Measurements from ENCODE around the gene GAP43.

GAP43 gene

DNA sequence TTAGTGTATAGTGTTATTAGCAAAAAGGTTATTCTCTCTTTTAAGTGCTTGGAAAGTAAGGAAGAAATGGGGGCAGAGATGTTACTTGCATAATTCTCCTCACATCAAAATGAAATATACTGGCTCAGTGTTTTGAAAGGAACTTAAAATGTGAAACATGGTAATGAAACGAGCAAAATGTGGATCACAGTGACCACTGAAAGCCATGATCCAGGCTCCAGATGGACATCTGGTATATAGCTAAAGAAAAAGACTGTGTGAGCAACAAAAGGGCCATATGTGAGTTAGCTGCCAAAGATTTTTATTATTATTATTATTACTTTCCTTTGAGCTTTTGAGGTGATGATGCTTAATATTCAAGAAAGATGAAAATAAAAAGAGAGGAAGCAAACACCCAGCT, 89.6 kb downstream of the GAP43 start:
- no peaks in the 10 kb centered on the region for H3K36me3 ChIP-seq (ENCODE audit: control insufficient read depth, insufficient read depth, low read length)
- H3K18ac ChIP-seq (ENCODE audit: low read length): no peak overlapping the region
- H3K23ac ChIP-seq (ENCODE audit: low read length): no peak overlapping the region
- H3K27me3 ChIP-seq (ENCODE audit: insufficient read depth, low read length, poor library complexity): no peaks in the 10 kb centered on the region
- H3K9ac ChIP-seq (ENCODE audit: low read length): no peak overlapping the region
- no peaks in the 10 kb centered on the region for H3K79me1 ChIP-seq (ENCODE audit: low read length)
- H2BK15ac ChIP-seq (replicated peaks; ENCODE audit: low read depth): no peak overlapping the region
- H4K8ac ChIP-seq (ENCODE audit: low read depth, low read length): no peak overlapping the region
- no peak overlapping the region for H2BK120ac ChIP-seq (ENCODE audit: low read depth, low read length)
- H3K4me3 ChIP-seq (ENCODE audit: low read length): no peak overlapping the region
- no peak overlapping the region for H3K27ac ChIP-seq (ENCODE audit: low read depth, low read length)
- no CpG with 5 or more reads among the region's 1 CpG for WGBS (ENCODE audit: extremely low coverage, insufficient coverage, low lambda C conversion rate)
- no peak overlapping the region for H3K56ac ChIP-seq (ENCODE audit: low read length)
- H4K5ac ChIP-seq (ENCODE audit: low read length): no peak overlapping the region
- H3K4me2 ChIP-seq (ENCODE audit: low read length): no peak overlapping the region
- H3K79me2 ChIP-seq (ENCODE audit: control insufficient read depth, insufficient read depth, low read length): no peaks in the 10 kb centered on the region
- no peak overlapping the region for H2AK5ac ChIP-seq (ENCODE audit: low read length)
- DNase-seq: no peak
- no peak overlapping the region for H2BK5ac ChIP-seq (ENCODE audit: low read length)
- no peak overlapping the region for H3K4ac ChIP-seq (ENCODE audit: low read depth, low read length)
- H3K4me1 ChIP-seq (ENCODE audit: control insufficient read depth, low read depth, low read length): no peaks in the 10 kb centered on the region

DNA sequence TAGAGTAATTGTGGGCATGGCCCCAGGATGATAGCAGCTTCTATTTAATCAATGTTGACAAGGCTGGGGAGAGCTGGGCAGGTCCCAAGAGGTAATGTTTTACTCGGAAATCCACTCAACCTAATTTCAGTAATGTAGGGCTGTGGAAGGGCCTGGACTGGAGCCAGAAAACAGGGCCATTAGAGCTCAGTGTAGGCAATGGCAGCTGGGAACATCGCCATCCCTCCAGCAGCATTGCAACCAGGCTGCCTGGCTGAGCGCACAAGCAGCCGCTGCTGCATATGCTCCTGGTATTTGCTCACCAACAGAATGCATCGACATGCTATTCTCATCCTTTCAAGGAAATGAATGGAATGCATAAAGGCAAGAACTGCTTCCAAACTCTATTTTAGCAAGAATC, 90.0 kb downstream of the GAP43 start:
- no peak overlapping the region for H3K23ac ChIP-seq (ENCODE audit: low read length)
- no peaks in the 10 kb centered on the region for H3K79me2 ChIP-seq (ENCODE audit: control insufficient read depth, insufficient read depth, low read length)
- H2AK5ac ChIP-seq (ENCODE audit: low read length): no peak overlapping the region
- no peak overlapping the region for H3K9ac ChIP-seq (ENCODE audit: low read length)
- H2BK15ac ChIP-seq (replicated peaks; ENCODE audit: low read depth): no peak overlapping the region
- no peak overlapping the region for H3K56ac ChIP-seq (ENCODE audit: low read length)
- H3K18ac ChIP-seq (ENCODE audit: low read length): no peak overlapping the region
- H3K27ac ChIP-seq (ENCODE audit: low read depth, low read length): no peak overlapping the region
- H2BK120ac ChIP-seq (ENCODE audit: low read depth, low read length): no peak overlapping the region
- H4K8ac ChIP-seq (ENCODE audit: low read depth, low read length): no peak overlapping the region
- no peak for DNase-seq
- H3K4me2 ChIP-seq (ENCODE audit: low read length): no peak overlapping the region
- H3K4me1 ChIP-seq (ENCODE audit: control insufficient read depth, low read depth, low read length): no peaks in the 10 kb centered on the region
- no peak overlapping the region for H3K4ac ChIP-seq (ENCODE audit: low read depth, low read length)
- no peak overlapping the region for H2BK5ac ChIP-seq (ENCODE audit: low read length)
- H3K36me3 ChIP-seq (ENCODE audit: control insufficient read depth, insufficient read depth, low read length): no peaks in the 10 kb centered on the region
- H3K4me3 ChIP-seq (ENCODE audit: low read length): no peak overlapping the region
- H4K5ac ChIP-seq (ENCODE audit: low read length): no peak overlapping the region
- H3K79me1 ChIP-seq (ENCODE audit: low read length): no peaks in the 10 kb centered on the region
- WGBS (ENCODE audit: extremely low coverage, insufficient coverage, low lambda C conversion rate): no CpG with 5 or more reads among the region's 5 CpGs
- H3K27me3 ChIP-seq (ENCODE audit: insufficient read depth, low read length, poor library complexity): no peaks in the 10 kb centered on the region

DNA sequence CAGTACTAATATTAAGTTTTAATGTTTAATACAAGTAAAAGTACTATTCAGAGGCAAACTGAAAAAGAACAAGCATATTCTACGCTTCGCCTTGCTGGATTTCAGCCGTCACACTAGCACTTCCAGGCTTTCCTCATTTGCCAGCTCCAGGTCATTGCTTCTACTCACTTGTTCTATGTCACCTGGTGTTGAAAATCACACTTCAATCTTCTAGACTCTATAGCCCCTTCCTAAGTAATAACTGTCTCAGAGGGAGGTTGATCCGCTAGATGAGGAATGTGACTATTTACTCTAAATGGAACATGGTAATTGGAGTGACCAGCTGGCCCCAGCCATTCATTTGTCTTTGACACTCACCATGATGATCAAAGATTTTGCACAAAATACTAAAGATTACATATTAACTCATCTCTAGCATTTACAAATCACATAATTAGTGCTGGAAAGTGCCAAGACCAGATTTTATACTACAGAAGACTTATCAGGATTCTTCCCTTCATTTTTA, 92.0 kb downstream of the GAP43 start:
- no peak overlapping the region for H2BK15ac ChIP-seq (replicated peaks; ENCODE audit: low read depth)
- H3K4me2 ChIP-seq (ENCODE audit: low read length): no peak overlapping the region
- no peaks in the 10 kb centered on the region for H3K27me3 ChIP-seq (ENCODE audit: insufficient read depth, low read length, poor library complexity)
- no peak overlapping the region for H3K4me3 ChIP-seq (ENCODE audit: low read length)
- H3K23ac ChIP-seq (ENCODE audit: low read length): no peak overlapping the region
- H3K36me3 ChIP-seq (ENCODE audit: control insufficient read depth, insufficient read depth, low read length): no peaks in the 10 kb centered on the region
- H3K9ac ChIP-seq (ENCODE audit: low read length): no peak overlapping the region
- H2AK5ac ChIP-seq (ENCODE audit: low read length): no peak overlapping the region
- H2BK5ac ChIP-seq (ENCODE audit: low read length): no peak overlapping the region
- H3K79me2 ChIP-seq (ENCODE audit: control insufficient read depth, insufficient read depth, low read length): no peaks in the 10 kb centered on the region
- no peak overlapping the region for H4K5ac ChIP-seq (ENCODE audit: low read length)
- no CpG with 5 or more reads among the region's 4 CpGs for WGBS (ENCODE audit: extremely low coverage, insufficient coverage, low lambda C conversion rate)
- DNase-seq: no peak
- H3K4me1 ChIP-seq (ENCODE audit: control insufficient read depth, low read depth, low read length): no peaks in the 10 kb centered on the region
- H4K8ac ChIP-seq (ENCODE audit: low read depth, low read length): no peak overlapping the region
- H3K56ac ChIP-seq (ENCODE audit: low read length): no peak overlapping the region
- H3K79me1 ChIP-seq (ENCODE audit: low read length): no peaks in the 10 kb centered on the region
- H3K4ac ChIP-seq (ENCODE audit: low read depth, low read length): no peak overlapping the region
- no peak overlapping the region for H3K27ac ChIP-seq (ENCODE audit: low read depth, low read length)
- no peak overlapping the region for H2BK120ac ChIP-seq (ENCODE audit: low read depth, low read length)
- H3K18ac ChIP-seq (ENCODE audit: low read length): no peak overlapping the region

DNA sequence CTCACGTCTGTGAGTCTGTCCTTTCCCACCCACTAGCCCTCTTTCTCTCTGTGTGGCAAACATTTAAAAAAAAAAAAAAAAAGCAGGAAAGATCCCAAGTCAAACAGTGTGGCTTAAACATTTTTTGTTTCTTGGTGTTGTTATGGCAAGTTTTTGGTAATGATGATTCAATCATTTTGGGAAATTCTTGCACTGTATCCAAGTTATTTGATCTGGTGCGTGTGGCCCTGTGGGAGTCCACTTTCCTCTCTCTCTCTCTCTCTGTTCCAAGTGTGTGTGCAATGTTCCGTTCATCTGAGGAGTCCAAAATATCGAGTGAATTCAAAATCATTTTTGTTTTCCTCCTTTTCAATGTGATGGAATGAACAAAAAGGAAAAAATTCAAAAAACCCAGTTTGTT, 97.7 kb downstream of the GAP43 start:
- no peak overlapping the region for H2BK120ac ChIP-seq (ENCODE audit: low read depth, low read length)
- no peak overlapping the region for H4K5ac ChIP-seq (ENCODE audit: low read length)
- no peaks in the 10 kb centered on the region for H3K36me3 ChIP-seq (ENCODE audit: control insufficient read depth, insufficient read depth, low read length)
- no peak overlapping the region for H3K27ac ChIP-seq (ENCODE audit: low read depth, low read length)
- no CpG with 5 or more reads among the region's 4 CpGs for WGBS (ENCODE audit: extremely low coverage, insufficient coverage, low lambda C conversion rate)
- H3K79me2 ChIP-seq (ENCODE audit: control insufficient read depth, insufficient read depth, low read length): no peaks in the 10 kb centered on the region
- H3K4me3 ChIP-seq (ENCODE audit: low read length): no peak overlapping the region
- H2BK5ac ChIP-seq (ENCODE audit: low read length): no peak overlapping the region
- no peaks in the 10 kb centered on the region for H3K27me3 ChIP-seq (ENCODE audit: insufficient read depth, low read length, poor library complexity)
- H3K79me1 ChIP-seq (ENCODE audit: low read length): no peaks in the 10 kb centered on the region
- H3K23ac ChIP-seq (ENCODE audit: low read length): no peak overlapping the region
- H3K9ac ChIP-seq (ENCODE audit: low read length): no peak overlapping the region
- H3K18ac ChIP-seq (ENCODE audit: low read length): no peak overlapping the region
- no peak for DNase-seq
- no peak overlapping the region for H3K4me2 ChIP-seq (ENCODE audit: low read length)
- H2BK15ac ChIP-seq (replicated peaks; ENCODE audit: low read depth): no peak overlapping the region
- no peaks in the 10 kb centered on the region for H3K4me1 ChIP-seq (ENCODE audit: control insufficient read depth, low read depth, low read length)
- H2AK5ac ChIP-seq (ENCODE audit: low read length): no peak overlapping the region
- H4K8ac ChIP-seq (ENCODE audit: low read depth, low read length): no peak overlapping the region
- no peak overlapping the region for H3K56ac ChIP-seq (ENCODE audit: low read length)
- no peak overlapping the region for H3K4ac ChIP-seq (ENCODE audit: low read depth, low read length)

DNA sequence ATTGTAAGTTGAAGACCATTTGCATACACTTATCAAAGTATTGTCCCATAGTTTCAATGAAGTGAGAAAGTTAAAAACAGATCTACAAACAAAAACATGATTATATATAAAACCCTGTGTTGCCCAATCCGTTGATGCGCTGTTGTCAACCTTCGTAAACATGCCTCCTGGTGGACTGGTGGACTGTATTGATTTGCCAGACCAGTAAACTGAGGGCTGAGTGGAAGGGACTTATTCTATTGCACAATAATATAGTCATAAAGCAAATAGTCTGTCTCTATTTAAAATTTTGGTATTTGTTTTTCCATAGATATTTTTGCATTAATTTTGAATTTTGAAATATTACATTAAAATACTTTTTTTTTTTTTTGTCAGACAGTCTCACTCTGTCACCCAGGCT, 102.5 kb downstream of the GAP43 start:
- Histone ChIP-seq H3K4me3 (ENCODE audit: low read length) (no peak overlapping the region), H3K4me2 (ENCODE audit: low read length) (no peak overlapping the region), H3K23ac (ENCODE audit: low read length) (no peak overlapping the region), H3K56ac (ENCODE audit: low read length) (no peak overlapping the region), H3K79me2 (ENCODE audit: control insufficient read depth, insufficient read depth, low read length) (no peaks in the 10 kb centered on the region), H3K27me3 (ENCODE audit: insufficient read depth, low read length, poor library complexity) (no peaks in the 10 kb centered on the region), H2BK5ac (ENCODE audit: low read length) (no peak overlapping the region), H3K4ac (ENCODE audit: low read depth, low read length) (no peak overlapping the region), H3K36me3 (ENCODE audit: control insufficient read depth, insufficient read depth, low read length) (no peaks in the 10 kb centered on the region), H4K8ac (ENCODE audit: low read depth, low read length) (no peak overlapping the region), H3K79me1 (ENCODE audit: low read length) (no peaks in the 10 kb centered on the region), H3K9ac (ENCODE audit: low read length) (no peak overlapping the region), H2BK120ac (ENCODE audit: low read depth, low read length) (no peak overlapping the region), H3K4me1 (ENCODE audit: control insufficient read depth, low read depth, low read length) (no peaks in the 10 kb centered on the region), H3K27ac (ENCODE audit: low read depth, low read length) (no peak overlapping the region), H3K18ac (ENCODE audit: low read length) (no peak overlapping the region), H4K5ac (ENCODE audit: low read length) (no peak overlapping the region), H2AK5ac (ENCODE audit: low read length) (no peak overlapping the region), H2BK15ac (replicated peaks; ENCODE audit: low read depth) (no peak overlapping the region)
- DNase-seq: no peak
- WGBS (ENCODE audit: extremely low coverage, insufficient coverage, low lambda C conversion rate): no CpG with 5 or more reads among the region's 3 CpGs

DNA sequence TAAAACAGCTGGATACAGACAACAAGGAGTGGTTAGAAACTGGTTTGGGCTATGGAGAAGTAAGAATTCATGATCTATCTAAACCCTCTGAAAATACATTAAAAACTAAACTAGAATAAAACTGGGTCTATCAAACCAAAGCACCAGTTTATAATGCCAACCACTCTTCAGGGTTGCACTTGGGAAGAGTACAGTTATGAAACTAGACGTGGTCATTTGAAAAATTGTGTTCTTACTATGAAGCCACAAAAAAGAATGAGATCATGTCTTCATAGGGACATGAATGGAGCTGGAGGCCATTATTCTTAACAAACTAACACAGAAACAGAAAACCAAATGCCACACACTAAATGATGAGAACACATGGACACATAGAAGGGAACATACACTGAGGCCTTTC, 103.8 kb downstream of the GAP43 start:
- no peak overlapping the region for H4K5ac ChIP-seq (ENCODE audit: low read length)
- H3K18ac ChIP-seq (ENCODE audit: low read length): no peak overlapping the region
- no peak overlapping the region for H3K4ac ChIP-seq (ENCODE audit: low read depth, low read length)
- H4K8ac ChIP-seq (ENCODE audit: low read depth, low read length): no peak overlapping the region
- H3K9ac ChIP-seq (ENCODE audit: low read length): no peak overlapping the region
- H3K79me1 ChIP-seq (ENCODE audit: low read length): no peaks in the 10 kb centered on the region
- no peak overlapping the region for H3K23ac ChIP-seq (ENCODE audit: low read length)
- no peak overlapping the region for H3K4me2 ChIP-seq (ENCODE audit: low read length)
- no peak overlapping the region for H3K4me3 ChIP-seq (ENCODE audit: low read length)
- no peak overlapping the region for H2BK15ac ChIP-seq (replicated peaks; ENCODE audit: low read depth)
- no CpG with 5 or more reads among the region's 1 CpG for WGBS (ENCODE audit: extremely low coverage, insufficient coverage, low lambda C conversion rate)
- no peak overlapping the region for H3K56ac ChIP-seq (ENCODE audit: low read length)
- no peaks in the 10 kb centered on the region for H3K79me2 ChIP-seq (ENCODE audit: control insufficient read depth, insufficient read depth, low read length)
- H3K27ac ChIP-seq (ENCODE audit: low read depth, low read length): no peak overlapping the region
- no peak overlapping the region for H2BK120ac ChIP-seq (ENCODE audit: low read depth, low read length)
- no peak overlapping the region for H2BK5ac ChIP-seq (ENCODE audit: low read length)
- no peaks in the 10 kb centered on the region for H3K36me3 ChIP-seq (ENCODE audit: control insufficient read depth, insufficient read depth, low read length)
- no peak overlapping the region for H2AK5ac ChIP-seq (ENCODE audit: low read length)
- H3K4me1 ChIP-seq (ENCODE audit: control insufficient read depth, low read depth, low read length): no peaks in the 10 kb centered on the region
- no peak for DNase-seq
- no peaks in the 10 kb centered on the region for H3K27me3 ChIP-seq (ENCODE audit: insufficient read depth, low read length, poor library complexity)
